Liver (tissue), 9 donors: ENCODE data around the gene SPTBN4. TPM values are rescaled to one million over a fixed set of nuclear protein-coding genes. Genes with fewer than 3 reads are reported as not detected.

Source experiments
- DNase-seq: peaks from one replicate; pipeline ENCODE4 v3.0.0-alpha.2; 2017; ENCODE audit warnings: low spot score
- H3K27ac ChIP-seq, 2 donors: one replicate each; pipeline ENCODE4 v1.7.0; 2013; ENCODE audit warnings: inconsistent platforms in 2 of 2, low read length in 2 of 2, control low read depth in 1 of 2, low read depth in 1 of 2, mild to moderate bottlenecking in 1 of 2
- H3K27me3 ChIP-seq, 4 donors: one replicate each; pipeline versions ENCODE4 v1.6.1 to v1.7.0; 2013; ENCODE audit warnings: low read length in 3 of 4, inconsistent platforms in 1 of 4, mild to moderate bottlenecking in 1 of 4, moderate library complexity in 1 of 4; ENCODE audit not compliant: control insufficient read depth in 4 of 4, insufficient read depth in 4 of 4
- H3K36me3 ChIP-seq, 4 donors: one replicate each; pipeline versions ENCODE4 v1.6.1 to v1.7.0; 2013; ENCODE audit warnings: low read length in 3 of 4, mild to moderate bottlenecking in 3 of 4, low read depth in 1 of 4, moderate library complexity in 1 of 4; ENCODE audit not compliant: control insufficient read depth in 4 of 4, insufficient read depth in 3 of 4
- H3K4me1 ChIP-seq, 4 donors: one replicate each; pipeline versions ENCODE4 v1.6.1 to v1.7.0; 2013; ENCODE audit warnings: low read length in 3 of 4, mild to moderate bottlenecking in 3 of 4, moderate library complexity in 1 of 4; ENCODE audit not compliant: control insufficient read depth in 4 of 4, insufficient read depth in 4 of 4
- H3K4me3 ChIP-seq, 3 donors: one replicate each; pipeline versions ENCODE4 v1.6.1 to v1.7.0; 2013; ENCODE audit warnings: low read length in 3 of 3, control low read depth in 1 of 3, low read depth in 1 of 3, mild to moderate bottlenecking in 1 of 3
- H3K9ac ChIP-seq, 2 donors: one replicate each; pipeline ENCODE4 v1.7.0; 2013; ENCODE audit warnings: low read length in 2 of 2, mild to moderate bottlenecking in 2 of 2, moderate library complexity in 2 of 2, control low read depth in 1 of 2, low read depth in 1 of 2
- H3K9me3 ChIP-seq, 4 donors: one replicate each; pipeline versions ENCODE4 v1.6.1 to v1.7.0; 2013; ENCODE audit warnings: low read length in 3 of 4; ENCODE audit not compliant: control insufficient read depth in 4 of 4
- ATF3 ChIP-seq: IDR thresholded peaks from 2 replicates; pipeline ENCODE4 v1.6.1; 2016; ENCODE audit warnings: antibody characterized with exemption
- CTCF ChIP-seq: fragments of 150-350 bp; IDR thresholded peaks from 2 replicates; pipeline ENCODE4 v1.5.1; 2017; ENCODE audit warnings: improper control_type of control experiment, low read depth, low read length; ENCODE audit not compliant: missing input control
- EGR1 ChIP-seq, 2 donors: IDR thresholded peaks; 2 replicates each; pipeline ENCODE4 v1.6.1; 2016 to 2018; ENCODE audit warnings: antibody characterized with exemption in 2 of 2, low read depth in 2 of 2
- FOXA1 ChIP-seq: IDR thresholded peaks from 2 replicates; pipeline ENCODE4 v1.6.1; 2016; ENCODE audit warnings: antibody characterized with exemption
- FOXA2 ChIP-seq: IDR thresholded peaks from 2 replicates; pipeline ENCODE4 v1.6.1; 2016; ENCODE audit warnings: antibody characterized with exemption
- GABPA ChIP-seq, 2 donors: IDR thresholded peaks in 1 of 2; conservative IDR thresholded peaks in 1 of 2; 2 replicates each; pipeline ENCODE4 v1.6.1; 2016; ENCODE audit warnings: antibody characterized with exemption in 2 of 2, mild to moderate bottlenecking in 1 of 2, moderate library complexity in 1 of 2
- HNF4A ChIP-seq, 2 donors: conservative IDR thresholded peaks; 2 replicates each; pipeline ENCODE4 v1.6.1; 2016; ENCODE audit warnings: antibody characterized with exemption in 2 of 2, mild to moderate bottlenecking in 2 of 2
- HNF4G ChIP-seq: IDR thresholded peaks from 2 replicates; pipeline ENCODE4 v1.6.1; 2016; ENCODE audit warnings: antibody characterized with exemption
- JUND ChIP-seq, 2 donors: IDR thresholded peaks; 2 replicates each; pipeline ENCODE4 v1.6.1; 2016; ENCODE audit warnings: antibody characterized with exemption in 2 of 2
- MAX ChIP-seq: IDR thresholded peaks from 2 replicates; pipeline ENCODE4 v1.6.1; 2016; ENCODE audit warnings: antibody characterized with exemption
- NR2F2 ChIP-seq: IDR thresholded peaks from 2 replicates; pipeline ENCODE4 v1.6.1; 2016; ENCODE audit warnings: antibody characterized with exemption
- RAD21 ChIP-seq, 2 donors: IDR thresholded peaks; 2 replicates each; pipeline ENCODE4 v1.6.1; 2016; ENCODE audit warnings: antibody characterized with exemption in 2 of 2, mild to moderate bottlenecking in 2 of 2
- REST ChIP-seq: IDR thresholded peaks from 2 replicates; pipeline ENCODE4 v1.6.1; 2016; ENCODE audit warnings: antibody characterized with exemption, mild to moderate bottlenecking
- RXRA ChIP-seq, 2 donors: IDR thresholded peaks; 2 replicates each; pipeline ENCODE4 v1.6.1; 2017 to 2018; ENCODE audit warnings: antibody characterized with exemption in 2 of 2, mild to moderate bottlenecking in 1 of 2
- SP1 ChIP-seq: IDR thresholded peaks from 2 replicates; pipeline ENCODE4 v1.6.1; 2018; ENCODE audit warnings: antibody characterized with exemption, mild to moderate bottlenecking
- TAF1 ChIP-seq: conservative IDR thresholded peaks from 2 replicates; pipeline ENCODE4 v1.6.1; 2016; ENCODE audit warnings: antibody characterized with exemption, mild to moderate bottlenecking
- YY1 ChIP-seq: IDR thresholded peaks from 2 replicates; pipeline ENCODE4 v1.6.1; 2016; ENCODE audit warnings: antibody characterized with exemption, mild to moderate bottlenecking
- ZBTB33 ChIP-seq: IDR thresholded peaks from 2 replicates; pipeline ENCODE4 v1.6.1; 2016; ENCODE audit warnings: antibody characterized with exemption
- WGBS: extraction: QIAGEN DNeasy Blood & Tissue Kit; methylation state at CpG from one replicate; pipeline ENCODE4 v1.1.7; 2013; 5-methylcytosine and 5-hydroxymethylcytosine counted together
- polyA plus RNA-seq, 2 donors: library from polyadenylated mRNA; stranded (reverse) in 1 of 2; unstranded in 1 of 2; fragments of 200-250 nt in 1 of 2; fragments of >200 nt in 1 of 2; fragmentation: Nextera tagmentation in 1 of 2; extraction: Ambion mirVana in 1 of 2; gene quantifications; one replicate each; pipeline versions ENCODE4 v1.2.1 to v1.2.3, GENCODE V29; 2013 to 2015
- total RNA-seq, 2 donors: library from RNA; depleted of rRNA; stranded (reverse); fragments of >200 nt; gene quantifications; one replicate each; pipeline ENCODE4 v1.2.3, GENCODE V29; 2014
- donor health status: healthy.
- donor health status: healthy.
- donor health status: healthy.
- donor health status: healthy.
- donor health status: healthy.

The SPTBN4 gene
- total and polyA plus RNA-seq, 4 donors: 0.13 to 1.1 (median 0.62) TPM

- Histone ChIP-seq H3K4me3 (no peak overlapping the region), H3K9ac (no peak overlapping the region), H3K27ac (no peak overlapping the region), H3K4me1 (peaks cover 0 to 7% (median under 1%) of the 10 kb centered on the region in 4 donors), H3K36me3 (peaks cover 0 to 1% (median 0%) of the 10 kb centered on the region in 4 donors), H3K9me3 (no peaks in the 10 kb centered on the region), H3K27me3 (peaks cover 0 to 4% (median 0%) of the 10 kb centered on the region in 4 donors)
- TF ChIP-seq JUND (IDR thresholded peaks at IDR 0.05) (no peak), TAF1 (no peak), MAX (no peak), YY1 (no peak), GABPA (IDR thresholded peaks at IDR 0.05 in 1 of 2, conservative IDR thresholded peaks at IDR 0.05 in 1 of 2) (no peak)
- 78% methylated on average over 5 of the region's 5 CpGs for WGBS
- no peak for DNase-seq
These were observed 149.4 kb downstream of the SPTBN4 start for GRCh38 chr19:40616178-40616577.

- Histone ChIP-seq H3K4me3 (no peak overlapping the region), H3K27ac (no peak overlapping the region), H3K9me3 (no peaks in the 10 kb centered on the region), H3K36me3 (peaks cover 0 to 1% (median 0%) of the 10 kb centered on the region in 4 donors), H3K4me1 (peaks cover 0 to 7% (median under 1%) of the 10 kb centered on the region in 4 donors), H3K27me3 (peaks cover 0 to 4% (median 0%) of the 10 kb centered on the region in 4 donors), H3K9ac (no peak overlapping the region)
- no peak for TF ChIP-seq EGR1 (IDR thresholded peaks at IDR 0.05; ENCODE audit: low read depth in 2 of 2)
- no peak for TF ChIP-seq YY1
- no peak for TF ChIP-seq GABPA (IDR thresholded peaks at IDR 0.05 in 1 of 2, conservative IDR thresholded peaks at IDR 0.05 in 1 of 2)
- no peak for TF ChIP-seq JUND (IDR thresholded peaks at IDR 0.05)
- no peak for TF ChIP-seq FOXA1
- no peak for TF ChIP-seq NR2F2
- no peak for TF ChIP-seq FOXA2
- TF ChIP-seq HNF4A (conservative IDR thresholded peaks at IDR 0.05): no peak
- no peak for TF ChIP-seq HNF4G
- TF ChIP-seq RAD21 (IDR thresholded peaks at IDR 0.05): no peak
- TF ChIP-seq TAF1: no peak
- TF ChIP-seq MAX: no peak
- 91% methylated on average over 17 of the region's 17 CpGs for WGBS
- DNase-seq: no peak
These were observed 150.1 kb downstream of the SPTBN4 start for GRCh38 chr19:40616941-40617340.

- no peak overlapping the region for H3K4me3 ChIP-seq
- peaks cover 0 to 7% (median under 1%) of the 10 kb centered on the region in 4 donors for H3K4me1 ChIP-seq
- no peaks in the 10 kb centered on the region for H3K36me3 ChIP-seq
- TF ChIP-seq GABPA (IDR thresholded peaks at IDR 0.05 in 1 of 2, conservative IDR thresholded peaks at IDR 0.05 in 1 of 2): no peak
- TF ChIP-seq ZBTB33: no peak
- no peak for TF ChIP-seq HNF4A (conservative IDR thresholded peaks at IDR 0.05)
- no peak for TF ChIP-seq ATF3
- TF ChIP-seq EGR1 (IDR thresholded peaks at IDR 0.05; ENCODE audit: low read depth in 2 of 2): no peak
- TF ChIP-seq TAF1: no peak
- TF ChIP-seq RAD21 (IDR thresholded peaks at IDR 0.05): no peak
- no peak for TF ChIP-seq HNF4G
- TF ChIP-seq CTCF: no peak
- no peak for TF ChIP-seq RXRA (IDR thresholded peaks at IDR 0.05)
- no peak for TF ChIP-seq YY1
- TF ChIP-seq NR2F2: no peak
- no peak for TF ChIP-seq JUND (IDR thresholded peaks at IDR 0.05)
- TF ChIP-seq REST: no peak
- TF ChIP-seq FOXA1: no peak
- no peak for TF ChIP-seq MAX
- TF ChIP-seq SP1: no peak
- H3K27me3 ChIP-seq: peaks cover 0 to 4% (median 0%) of the 10 kb centered on the region in 4 donors
- H3K9ac ChIP-seq: no peak overlapping the region
- H3K27ac ChIP-seq: no peak overlapping the region
- 92% methylated on average over 4 of the region's 4 CpGs for WGBS
- no peak for DNase-seq
- H3K9me3 ChIP-seq: no peaks in the 10 kb centered on the region
These were observed 151.2 kb downstream of the SPTBN4 start for GRCh38 chr19:40617961-40618360.
